Left colon (tissue), 2 donors: ENCODE results near the gene MYLK4. TPM values are rescaled to one million over a fixed set of nuclear protein-coding genes. Genes with fewer than 3 reads are reported as not detected.

Experiments used
- ATAC-seq: fragments of 200-7000 bp; cut with Tn5 transposase; one replicate; pipeline ENCODE4 v1.9.1; 2020; ENCODE audit warnings: mild to moderate bottlenecking, moderate library complexity
- DNase-seq, 2 donors: peaks; one replicate each; pipeline ENCODE4 v3.0.0-alpha.2; 2020
- intact Hi-C, 2 donors: fragments of 100-400 bp; cut with DNase I in 1 of 2; cut with micrococcal nuclease in 1 of 2; formaldehyde crosslinking; loops; one replicate each; pipeline versions ENCODE4 v1.11.2 to v1.14.0; 2022; cut with DNase I, micrococcal nuclease
- total RNA-seq, 2 donors: library from RNA; stranded (reverse); fragmentation: NEBNext Ultra II Directional; extraction: Animal tissue kit (Norgen Biotek cat#: 25700); gene quantifications; one replicate each; pipeline ENCODE4 v1.2.1, GENCODE V29; 2021
- donor health status: DM: no; HTN: no; CAD: no.
- donor health status: DM: yes; HTN: yes; CAD: no.

MYLK4 gene
- total RNA-seq, 2 donors from 2014 or later = 0.34 to 0.55 TPM

GRCh38 chr6:2684766-2685754 is 65.7 kb downstream of the MYLK4 start:
- no peak for ATAC-seq
- no peak for DNase-seq
- intact Hi-C loops = no loop called here

- ATAC-seq (no peak), DNase-seq (no peak)
- intact Hi-C loops = no loop called here
Observed at GRCh38 chr6:2684103-2684749, 66.5 kb downstream of the MYLK4 start.

- no peak for DNase-seq
- no peak for ATAC-seq
- intact Hi-C loops = no loop called here
Observed at GRCh38 chr6:2680264-2680922, 70.3 kb downstream of the MYLK4 start.

- intact Hi-C loops = no loop called here
- ATAC-seq (peak; percentile 73), DNase-seq (no peak)
Observed at GRCh38 chr6:2677080-2677593, 73.6 kb downstream of the MYLK4 start.

- intact Hi-C loops = no loop called here
- ATAC-seq (no peak), DNase-seq (no peak)
Observed at GRCh38 chr6:2676048-2676447, 74.7 kb downstream of the MYLK4 start.

GRCh38 chr6:2674857-2675256 is 75.9 kb downstream of the MYLK4 start:
- DNase-seq = no peak
- no peak for ATAC-seq
- intact Hi-C loops = no loop called here

GRCh38 chr6:2669067-2669700 is 81.5 kb downstream of the MYLK4 start:
- intact Hi-C loops = no loop called here
- DNase-seq (no peak), ATAC-seq (no peak)

GRCh38 chr6:2667617-2668016 is 83.1 kb downstream of the MYLK4 start:
- DNase-seq (no peak), ATAC-seq (no peak)
- intact Hi-C loops = no loop called here

- intact Hi-C loops = no loop called here
- DNase-seq (no peak), ATAC-seq (no peak)
Observed at GRCh38 chr6:2666906-2667575, 83.7 kb downstream of the MYLK4 start.

- no peak for ATAC-seq
- intact Hi-C loops = no loop called here
- DNase-seq = no peak
Observed at GRCh38 chr6:2665146-2666070, 85.3 kb downstream of the MYLK4 start.

- intact Hi-C loops = no loop called here
- DNase-seq = no peak
- no peak for ATAC-seq
Observed at GRCh38 chr6:2663123-2663522, 87.6 kb downstream of the MYLK4 start.

- DNase-seq = no peak
- no peak for ATAC-seq
- intact Hi-C loops = no loop called here
Observed at GRCh38 chr6:2661651-2662050, 89.1 kb downstream of the MYLK4 start.

GRCh38 chr6:2659882-2660281 is 90.8 kb downstream of the MYLK4 start:
- DNase-seq = no peak
- ATAC-seq = no peak
- intact Hi-C loops = no loop called here

- intact Hi-C loops = no loop called here
- DNase-seq = no peak
- ATAC-seq = no peak
Observed at GRCh38 chr6:2659381-2659780, 91.3 kb downstream of the MYLK4 start.

- intact Hi-C loops = no loop called here
- no peak for ATAC-seq
- no peak for DNase-seq
Observed at GRCh38 chr6:2658788-2659187, 91.9 kb downstream of the MYLK4 start.

- intact Hi-C loops = no loop called here
- ATAC-seq = no peak
- DNase-seq = no peak
Observed at GRCh38 chr6:2656460-2657079, 94.2 kb downstream of the MYLK4 start.

- ATAC-seq = no peak
Observed at GRCh38 chr6:2655844-2656433, 94.8 kb downstream of the MYLK4 start.

More at GRCh38 chr6:2655844-2656433, 94.8 kb downstream of the MYLK4 start:
- DNase-seq = no peak
- intact Hi-C loops = no loop called here
